Left lung (tissue), 10 donors: ENCODE results near the gene APOC4. TPM values are rescaled to one million over a fixed set of nuclear protein-coding genes. Genes with fewer than 3 reads are reported as not detected.

ENCODE experiments used
- ATAC-seq: fragments of 200-7000 bp; cut with Tn5 transposase; one replicate; pipeline ENCODE4 v1.9.1; 2020; ENCODE audit warnings: moderate library complexity
- DNase-seq, 4 donors: peaks; one replicate each; pipeline ENCODE4 v3.0.0-alpha.2; 2013 to 2020
- H3K27ac ChIP-seq, 2 donors: fragments of 200-600 bp; sonication (generic) in 1 of 2; one replicate each; pipeline versions ENCODE4 v1.5.0 to v1.8.0; 2020 to 2021
- H3K27me3 ChIP-seq, 2 donors: fragments of 200-600 bp; sonication (generic) in 1 of 2; one replicate each; pipeline versions ENCODE4 v1.5.0 to v1.8.0; 2020 to 2021
- H3K36me3 ChIP-seq, 2 donors: fragments of 200-600 bp; sonication (generic) in 1 of 2; one replicate each; pipeline versions ENCODE4 v1.5.0 to v1.8.0; 2020 to 2021
- H3K4me1 ChIP-seq, 2 donors: fragments of 200-600 bp; one replicate each; pipeline ENCODE4 v1.8.0; 2021
- H3K4me3 ChIP-seq, 2 donors: fragments of 200-600 bp; sonication (generic) in 1 of 2; one replicate each; pipeline versions ENCODE4 v1.5.0 to v1.8.0; 2020 to 2021; ENCODE audit warnings: mild to moderate bottlenecking in 1 of 2
- H3K9me3 ChIP-seq, 2 donors: fragments of 200-600 bp; sonication (generic) in 1 of 2; one replicate each; pipeline versions ENCODE4 v1.5.0 to v1.8.0; 2020 to 2021
- CTCF ChIP-seq, 2 donors: fragments of 200-600 bp; sonication (generic) in 1 of 2; IDR thresholded peaks; one replicate each; pipeline versions ENCODE4 v1.5.0 to v1.8.0; 2021; ENCODE audit warnings: antibody characterized with exemption in 2 of 2
- intact Hi-C, 2 donors: fragments of 100-400 bp; cut with DNase I; formaldehyde crosslinking; loops; one replicate each; pipeline versions ENCODE4 v1.11.2 to v1.14.2; 2022
- polyA plus RNA-seq, 6 donors: library from polyadenylated mRNA; unstranded; fragments of 120-200 nt; gene quantifications; one replicate each; pipeline ENCODE4 v1.2.1, GENCODE V29; 2013; ENCODE audit not compliant: insufficient read length in 6 of 6
- total RNA-seq, 2 donors: library from RNA; stranded (reverse); fragmentation: NEBNext Ultra II Directional; extraction: Animal tissue kit (Norgen Biotek cat#: 25700); gene quantifications; one replicate each; pipeline ENCODE4 v1.2.1, GENCODE V29; 2021
- donor health status: DM: no; HTN: yes; CAD: no.
- donor health status: DM: no; HTN: no; CAD: no.

APOC4 gene
- total and polyA plus RNA-seq, 8 donors: not detected

- TF ChIP-seq CTCF (IDR thresholded peaks at IDR 0.05): no peak
- intact Hi-C loops: loop anchor here in 1 of 2 donors (5.0 kb wide), 1 partner anchor 48 kb away; no protein-coding TSS in a partner anchor
- Histone ChIP-seq H3K27ac (no peak overlapping the region), H3K4me1 (peaks cover 0 to 20% of the 10 kb centered on the region in 2 donors), H3K36me3 (peaks cover 0 to 39% of the 10 kb centered on the region in 2 donors), H3K4me3 (no peak overlapping the region), H3K27me3 (peaks cover 4 to 28% of the 10 kb centered on the region in 2 donors), H3K9me3 (no peaks in the 10 kb centered on the region)
- ATAC-seq: no peak
- DNase-seq: no peak
These were observed 37.5 kb upstream of the APOC4 start for GRCh38 chr19:44904426-44904994.

- peak within 1 kb of the TSS in 1 of 2 donors; percentile 13 for H3K27ac ChIP-seq
- peak in 2 of 4 donors; percentile 26 to 62 for DNase-seq
These were observed 36.4 kb upstream of the APOC4 start, which contains the start of gene APOE for GRCh38 chr19:44905437-44906160. TSS of gene APOE (plus strand) at chr19:44905796. CDS start at chr19:44906625, 829 bp downstream.

DNA sequence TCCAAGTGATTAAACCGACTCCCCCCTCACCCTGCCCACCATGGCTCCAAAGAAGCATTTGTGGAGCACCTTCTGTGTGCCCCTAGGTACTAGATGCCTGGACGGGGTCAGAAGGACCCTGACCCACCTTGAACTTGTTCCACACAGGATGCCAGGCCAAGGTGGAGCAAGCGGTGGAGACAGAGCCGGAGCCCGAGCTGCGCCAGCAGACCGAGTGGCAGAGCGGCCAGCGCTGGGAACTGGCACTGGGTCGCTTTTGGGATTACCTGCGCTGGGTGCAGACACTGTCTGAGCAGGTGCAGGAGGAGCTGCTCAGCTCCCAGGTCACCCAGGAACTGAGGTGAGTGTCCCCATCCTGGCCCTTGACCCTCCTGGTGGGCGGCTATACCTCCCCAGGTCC, 34.4 kb upstream of the APOC4 start:
- no peak for TF ChIP-seq CTCF (IDR thresholded peaks at IDR 0.05)
- DNase-seq (no peak), ATAC-seq (no peak)
- Histone ChIP-seq H3K4me3 (no peak overlapping the region), H3K27me3 (peaks cover 4 to 31% of the 10 kb centered on the region in 2 donors), H3K4me1 (peaks cover 7 to 31% of the 10 kb centered on the region in 2 donors), H3K36me3 (peaks cover 0 to 8% of the 10 kb centered on the region in 2 donors), H3K27ac (no peak overlapping the region), H3K9me3 (no peaks in the 10 kb centered on the region)
- intact Hi-C loops: no loop called here

More at GRCh38 chr19:44905437-44906160, 36.4 kb upstream of the APOC4 start, which contains the start of gene APOE:
- intact Hi-C loops: no loop called here
- H3K9me3 ChIP-seq: no peaks in the 10 kb centered on the region
- TF ChIP-seq CTCF (IDR thresholded peaks at IDR 0.05): no peak
- H3K27me3 ChIP-seq: peaks cover 4 to 28% of the 10 kb centered on the region in 2 donors
- peaks cover 0 to 28% of the 10 kb centered on the region in 2 donors for H3K36me3 ChIP-seq
- peak within 1 kb of the TSS; percentile 17 to 33 for H3K4me3 ChIP-seq
- peaks cover 0 to 20% of the 10 kb centered on the region in 2 donors for H3K4me1 ChIP-seq
- peak; percentile 51 for ATAC-seq

- H3K9me3 ChIP-seq: no peaks in the 10 kb centered on the region
- H3K4me3 ChIP-seq: no peak overlapping the region
- ATAC-seq (no peak), DNase-seq (no peak)
- H3K4me1 ChIP-seq: peaks cover 7 to 36% of the 10 kb centered on the region in 2 donors
- peaks cover 4 to 36% of the 10 kb centered on the region in 2 donors for H3K27me3 ChIP-seq
- intact Hi-C loops: no loop called here
- H3K27ac ChIP-seq: no peak overlapping the region
- no peak for TF ChIP-seq CTCF (IDR thresholded peaks at IDR 0.05)
- peaks cover 0 to 2% of the 10 kb centered on the region in 2 donors for H3K36me3 ChIP-seq
These were observed 33.8 kb upstream of the APOC4 start for GRCh38 chr19:44908074-44908835.
